Stimulated activated naive B cell treated with anti-CD40 and anti-IgM and Interleukin-4, amounts not matched to agents 10 μg/mL and 1 μg/mL and 100 μg/mL, for 72 hours (primary cell): ENCODE data around the gene MAG.

Experiments used
- ATAC-seq, 2 donors: fragments of 150-1000 bp; cut with Tn5 transposase; replicated peaks; 2 replicates each; pipeline ENCODE4 v1.10.0; 2021; ENCODE audit warnings: moderate library complexity in 1 of 2
- DNase-seq: peaks from one replicate; pipeline ENCODE4 v3.0.0; 2021
- H3K27ac Mint-ChIP-seq: one replicate; pipeline ENCODE4 v1.8.0; 2022; ENCODE audit warnings: mild to moderate bottlenecking, mixed read lengths
- H3K27me3 Mint-ChIP-seq, 2 donors: one replicate each; pipeline ENCODE4 v1.8.0; 2022; ENCODE audit warnings: mixed read lengths in 2 of 2
- H3K36me3 Mint-ChIP-seq, 2 donors: one replicate each; pipeline ENCODE4 v1.8.0; 2022; ENCODE audit warnings: mixed read lengths in 2 of 2, mild to moderate bottlenecking in 1 of 2
- H3K4me1 Mint-ChIP-seq, 2 donors: one replicate each; pipeline ENCODE4 v1.8.0; 2022; ENCODE audit warnings: mixed read lengths in 2 of 2, mild to moderate bottlenecking in 1 of 2
- H3K4me3 Mint-ChIP-seq, 2 donors: one replicate each; pipeline ENCODE4 v1.8.0; 2022; ENCODE audit warnings: mild to moderate bottlenecking in 2 of 2, mixed read lengths in 2 of 2, moderate library complexity in 1 of 2
- H3K9me3 Mint-ChIP-seq, 2 donors: one replicate each; pipeline ENCODE4 v1.8.0; 2022; ENCODE audit warnings: mixed read lengths in 2 of 2, mild to moderate bottlenecking in 1 of 2

Gene MAG

GRCh38 chr19:35337097-35337983, 45.4 kb downstream of the MAG start:
- Mint-ChIP-seq H3K27ac (peak overlapping the region; percentile 98), H3K27me3 (no peaks in the 10 kb centered on the region), H3K36me3 (peaks cover 56 to 81% of the 10 kb centered on the region in 2 donors), H3K4me1 (peaks cover 66 to 85% of the 10 kb centered on the region in 2 donors), H3K9me3 (peaks cover 0 to 4% of the 10 kb centered on the region in 2 donors), H3K4me3 (peak overlapping the region; percentile 54 to 58)
- no peak for DNase-seq
- peak; percentile 44 to 71 for ATAC-seq

- Mint-ChIP-seq H3K36me3 (peaks cover 61 to 81% of the 10 kb centered on the region in 2 donors), H3K4me3 (peak overlapping the region in 1 of 2 donors; percentile 54), H3K9me3 (peaks cover 0 to 4% of the 10 kb centered on the region in 2 donors), H3K27ac (peak overlapping the region; percentile 98), H3K27me3 (no peaks in the 10 kb centered on the region), H3K4me1 (peaks cover 63 to 85% of the 10 kb centered on the region in 2 donors)
- ATAC-seq (no peak), DNase-seq (no peak)
These were observed 46.0 kb downstream of the MAG start for GRCh38 chr19:35337984-35338296.

- peaks cover 59 to 85% of the 10 kb centered on the region in 2 donors for H3K4me1 Mint-ChIP-seq
- no peaks in the 10 kb centered on the region for H3K27me3 Mint-ChIP-seq
- peaks cover 57 to 80% of the 10 kb centered on the region in 2 donors for H3K36me3 Mint-ChIP-seq
- no peaks in the 10 kb centered on the region for H3K9me3 Mint-ChIP-seq
- peak overlapping the region; percentile 47 for H3K27ac Mint-ChIP-seq
- ATAC-seq (no peak), DNase-seq (no peak)
- H3K4me3 Mint-ChIP-seq: no peak overlapping the region
These were observed 48.5 kb downstream of the MAG start for GRCh38 chr19:35340431-35340830.

GRCh38 chr19:35341006-35341405, 49.0 kb downstream of the MAG start:
- Mint-ChIP-seq H3K9me3 (no peaks in the 10 kb centered on the region), H3K36me3 (peaks cover 58 to 80% of the 10 kb centered on the region in 2 donors), H3K27ac (peak overlapping the region; percentile 77), H3K27me3 (no peaks in the 10 kb centered on the region), H3K4me1 (peaks cover 60 to 85% of the 10 kb centered on the region in 2 donors), H3K4me3 (no peak overlapping the region)
- ATAC-seq: no peak
- DNase-seq: no peak

- DNase-seq: no peak
- no peaks in the 10 kb centered on the region for H3K9me3 Mint-ChIP-seq
- no peak overlapping the region for H3K4me3 Mint-ChIP-seq
- peaks cover 60 to 85% of the 10 kb centered on the region in 2 donors for H3K4me1 Mint-ChIP-seq
- H3K36me3 Mint-ChIP-seq: peaks cover 58 to 80% of the 10 kb centered on the region in 2 donors
- ATAC-seq: no peak
- peak overlapping the region; percentile 81 for H3K27ac Mint-ChIP-seq
- no peaks in the 10 kb centered on the region for H3K27me3 Mint-ChIP-seq
These were observed 49.7 kb downstream of the MAG start for GRCh38 chr19:35341565-35342225.

GRCh38 chr19:35342430-35342829, 50.5 kb downstream of the MAG start:
- Mint-ChIP-seq H3K27ac (peak overlapping the region; percentile 81), H3K4me3 (no peak overlapping the region), H3K4me1 (peaks cover 61 to 85% of the 10 kb centered on the region in 2 donors), H3K27me3 (no peaks in the 10 kb centered on the region), H3K36me3 (peaks cover 55 to 80% of the 10 kb centered on the region in 2 donors), H3K9me3 (no peaks in the 10 kb centered on the region)
- no peak for DNase-seq
- ATAC-seq: no peak

GRCh38 chr19:35344511-35345031, 52.6 kb downstream of the MAG start:
- DNase-seq (no peak), ATAC-seq (no peak)
- H3K4me1 Mint-ChIP-seq: peaks cover 68 to 98% of the 10 kb centered on the region in 2 donors
- no peaks in the 10 kb centered on the region for H3K27me3 Mint-ChIP-seq
- peaks cover 47 to 88% of the 10 kb centered on the region in 2 donors for H3K36me3 Mint-ChIP-seq
- H3K27ac Mint-ChIP-seq: peak overlapping the region; percentile 99
- peak overlapping the region in 1 of 2 donors; percentile 37 for H3K4me3 Mint-ChIP-seq
- no peaks in the 10 kb centered on the region for H3K9me3 Mint-ChIP-seq

- Mint-ChIP-seq H3K4me3 (peak overlapping the region; percentile 68 to 69), H3K27me3 (no peaks in the 10 kb centered on the region), H3K27ac (peak overlapping the region; percentile 99)
These were observed 53.7 kb downstream of the MAG start for GRCh38 chr19:35345671-35346111.

GRCh38 chr19:35346193-35347052, 54.5 kb downstream of the MAG start:
- no peaks in the 10 kb centered on the region for H3K9me3 Mint-ChIP-seq
- peaks cover 79 to 100% of the 10 kb centered on the region in 2 donors for H3K4me1 Mint-ChIP-seq
- peak; percentile 41 to 44 for ATAC-seq
- H3K27me3 Mint-ChIP-seq: no peaks in the 10 kb centered on the region
- peaks cover 41 to 78% of the 10 kb centered on the region in 2 donors for H3K36me3 Mint-ChIP-seq
- DNase-seq: peak; percentile 83
- peak overlapping the region; percentile 68 to 69 for H3K4me3 Mint-ChIP-seq
- peak overlapping the region; percentile 99 for H3K27ac Mint-ChIP-seq

More at GRCh38 chr19:35345671-35346111, 53.7 kb downstream of the MAG start:
- Mint-ChIP-seq H3K36me3 (peaks cover 45 to 83% of the 10 kb centered on the region in 2 donors), H3K9me3 (no peaks in the 10 kb centered on the region), H3K4me1 (peaks cover 77 to 100% of the 10 kb centered on the region in 2 donors)
- no peak for DNase-seq
- no peak for ATAC-seq

GRCh38 chr19:35347171-35347929, 55.4 kb downstream of the MAG start, which contains the start of gene FFAR1:
FFAR1 (plus strand) TSS chr19:35347902; CDS start chr19:35351552, 3,650 bp downstream.
- H3K27ac Mint-ChIP-seq: peak within 1 kb of the TSS; percentile 99
- peak; percentile 79 to 83 for ATAC-seq
- H3K27me3 Mint-ChIP-seq: no peaks in the 10 kb centered on the region
- H3K4me3 Mint-ChIP-seq: peak within 1 kb of the TSS; percentile 68 to 69
- DNase-seq: peak; percentile 83
- peaks cover 69 to 100% of the 10 kb centered on the region in 2 donors for H3K4me1 Mint-ChIP-seq
- no peaks in the 10 kb centered on the region for H3K9me3 Mint-ChIP-seq
- H3K36me3 Mint-ChIP-seq: peaks cover 35 to 68% of the 10 kb centered on the region in 2 donors

- DNase-seq (no peak), ATAC-seq (no peak)
- Mint-ChIP-seq H3K9me3 (no peaks in the 10 kb centered on the region), H3K36me3 (peaks cover 30 to 63% of the 10 kb centered on the region in 2 donors), H3K4me1 (peaks cover 71 to 100% of the 10 kb centered on the region in 2 donors), H3K27me3 (no peaks in the 10 kb centered on the region), H3K4me3 (peak overlapping the region in 1 of 2 donors; percentile 2), H3K27ac (peak overlapping the region; percentile 99)
These were observed 56.0 kb downstream of the MAG start for GRCh38 chr19:35347930-35348298.

GRCh38 chr19:35348911-35349611, 57.1 kb downstream of the MAG start:
- H3K4me3 Mint-ChIP-seq: peak overlapping the region; percentile 25 to 54
- no peak for DNase-seq
- H3K36me3 Mint-ChIP-seq: peaks cover 23 to 52% of the 10 kb centered on the region in 2 donors
- no peak for ATAC-seq
- peak overlapping the region; percentile 88 for H3K27ac Mint-ChIP-seq
- peaks cover 68 to 91% of the 10 kb centered on the region in 2 donors for H3K4me1 Mint-ChIP-seq
- no peaks in the 10 kb centered on the region for H3K9me3 Mint-ChIP-seq
- H3K27me3 Mint-ChIP-seq: no peaks in the 10 kb centered on the region
